Fibroblast of skin of right quadriceps (primary cell): ENCODE results near the gene GALNT6.
"Not testable (repeated sequence)": the region's sequence is repeated elsewhere in the genome, so short reads cannot be mapped to it uniquely, and the experiment has no call there.

Experiments used
- DNase-seq: peaks from one replicate; pipeline ENCODE4 v3.0.0-alpha.2; 2013

GALNT6 gene

GRCh38 chr12:51348116-51348515 lies 43.1 kb downstream of the GALNT6 start:
- no peak for DNase-seq

- no peak for DNase-seq
Measured at GRCh38 chr12:51346581-51346980, 44.6 kb downstream of the GALNT6 start, which contains the start of gene CELA1. Gene CELA1 (minus strand): TSS chr12:51346679. CDS start chr12:51346638, 41 bp downstream.

- peak; percentile 8 for DNase-seq
Measured at GRCh38 chr12:51345681-51346080, 45.5 kb downstream of the GALNT6 start.

GRCh38 chr12:51343201-51343600 lies 48.0 kb downstream of the GALNT6 start:
- DNase-seq, result no peak

- no peak for DNase-seq
Measured at GRCh38 chr12:51342416-51342815, 48.8 kb downstream of the GALNT6 start.

- DNase-seq, result peak; percentile 66
Measured at GRCh38 chr12:51341251-51342007, 49.8 kb downstream of the GALNT6 start.

- DNase-seq, result no peak
Measured at GRCh38 chr12:51339750-51340149, 51.5 kb downstream of the GALNT6 start.

GRCh38 chr12:51337336-51337735 lies 53.9 kb downstream of the GALNT6 start:
- not testable (repeated sequence) for DNase-seq

GRCh38 chr12:51335931-51336330 lies 55.3 kb downstream of the GALNT6 start:
- DNase-seq, result no peak

- DNase-seq, result peak; percentile 40
Measured at GRCh38 chr12:51334764-51335163, 56.4 kb downstream of the GALNT6 start.

GRCh38 chr12:51333536-51333935 lies 57.7 kb downstream of the GALNT6 start:
- DNase-seq, result no peak

GRCh38 chr12:51330186-51330585 lies 61.0 kb downstream of the GALNT6 start:
- DNase-seq, result no peak

- no peak for DNase-seq
Measured at GRCh38 chr12:51329742-51330141, 61.5 kb downstream of the GALNT6 start.

GRCh38 chr12:51328587-51328986 lies 62.6 kb downstream of the GALNT6 start:
- DNase-seq, result no peak

GRCh38 chr12:51326698-51327439 lies 64.3 kb downstream of the GALNT6 start:
- DNase-seq, result peak; percentile 76

GRCh38 chr12:51324953-51325352 lies 66.3 kb downstream of the GALNT6 start:
- no peak for DNase-seq

- no peak for DNase-seq
Measured at GRCh38 chr12:51323966-51324895, 67.0 kb downstream of the GALNT6 start, which contains the start of gene BIN2. Gene BIN2 (minus strand): TSS chr12:51324174. CDS start chr12:51324102, 72 bp downstream.

- DNase-seq, result no peak
Measured at GRCh38 chr12:51323317-51323960, 67.8 kb downstream of the GALNT6 start.

GRCh38 chr12:51322452-51322851 lies 68.8 kb downstream of the GALNT6 start:
- DNase-seq, result no peak

- DNase-seq, result no peak
Measured at GRCh38 chr12:51321882-51322281, 69.3 kb downstream of the GALNT6 start.

- DNase-seq, result peak; percentile 78
Measured at GRCh38 chr12:51320695-51321320, 70.4 kb downstream of the GALNT6 start.

GRCh38 chr12:51320311-51320694 lies 70.9 kb downstream of the GALNT6 start:
- DNase-seq, result no peak
